HepG2 (cell line): ENCODE data around the gene IQGAP2. TPM values are rescaled to one million over a fixed set of nuclear protein-coding genes. Genes with fewer than 3 reads are reported as not detected.

Experiments
- GABPB1 ChIP-seq: IDR thresholded peaks from 2 replicates; pipeline ENCODE4 v1.6.1; 2016; ENCODE audit warnings: mild to moderate bottlenecking, missing genetic modification reagents, moderate library complexity, missing compliant biosample characterization
- GTF2F1 ChIP-seq: fragments of 150-350 bp; IDR thresholded peaks from 2 replicates; pipeline ENCODE4 v1.6.1; 2014; ENCODE audit warnings: low read length
- MED8 ChIP-seq: sonication (generic); formaldehyde crosslinking; IDR thresholded peaks from 2 replicates; pipeline ENCODE4 v1.8.1; 2023; ENCODE audit warnings: mild to moderate bottlenecking, missing genetic modification reagents; ENCODE audit not compliant: insufficient replicate concordance
- MEIS2 ChIP-seq: sonication (generic); formaldehyde crosslinking; IDR thresholded peaks from 2 replicates; pipeline ENCODE4 v1.9.0; 2021; ENCODE audit warnings: mild to moderate bottlenecking, missing genetic modification reagents
- NFYC ChIP-seq: IDR thresholded peaks from 2 replicates; pipeline ENCODE4 v1.6.1; 2016; ENCODE audit warnings: missing genetic modification reagents, missing compliant biosample characterization
- POGZ ChIP-seq: sonication (generic); formaldehyde crosslinking; IDR thresholded peaks from 2 replicates; pipeline ENCODE4 v1.4.0; 2020; ENCODE audit warnings: mild to moderate bottlenecking, missing genetic modification reagents
- POLR2AphosphoS5 ChIP-seq: IDR thresholded peaks from 2 replicates; pipeline ENCODE4 v1.6.1; 2012; ENCODE audit warnings: low read depth, low read length
- PRMT3 ChIP-seq: sonication (generic); formaldehyde crosslinking; IDR thresholded peaks from 2 replicates; pipeline ENCODE4 v1.8.1; 2022; ENCODE audit warnings: low read depth, mild to moderate bottlenecking, moderate library complexity, missing genetic modification reagents, borderline replicate concordance
- SAFB2 ChIP-seq: sonication (generic); formaldehyde crosslinking; IDR thresholded peaks from 2 replicates; pipeline ENCODE4 v1.5.1; 2020; ENCODE audit warnings: missing genetic modification reagents, low read depth, mild to moderate bottlenecking, borderline replicate concordance
- SMARCC2 ChIP-seq: fragments of 450-650 bp; IDR thresholded peaks from 2 replicates; pipeline ENCODE4 v1.6.1; 2017; ENCODE audit warnings: antibody characterized with exemption, mild to moderate bottlenecking
- SP5 ChIP-seq: IDR thresholded peaks from 2 replicates; pipeline ENCODE4 v1.6.1; 2016; ENCODE audit warnings: low read depth, borderline replicate concordance
- ZBTB21 ChIP-seq: sonication (generic); formaldehyde crosslinking; IDR thresholded peaks from 2 replicates; pipeline ENCODE4 v1.4.0; 2020; ENCODE audit warnings: missing genetic modification reagents
- ZMYM2 ChIP-seq: sonication (generic); formaldehyde crosslinking; IDR thresholded peaks from 2 replicates; pipeline ENCODE4 v1.8.0; 2022; ENCODE audit warnings: mild to moderate bottlenecking, missing genetic modification reagents
- ZNF337 ChIP-seq: sonication (generic); formaldehyde crosslinking; IDR thresholded peaks from 2 replicates; pipeline ENCODE4 v1.5.1; 2020; ENCODE audit warnings: missing genetic modification reagents, low read depth, mild to moderate bottlenecking, borderline replicate concordance
- ZSCAN20 ChIP-seq: sonication (generic); formaldehyde crosslinking; IDR thresholded peaks from 2 replicates; pipeline ENCODE4 v1.4.0; 2020; ENCODE audit warnings: missing genetic modification reagents, mild to moderate bottlenecking, borderline replicate concordance
- polyA plus RNA-seq, 8 experiments: library from polyadenylated mRNA; depleted of rRNA in 3 of 8; stranded (reverse) in 7 of 8; unstranded in 1 of 8; fragments of >200 nt; fragmentation: Illumina TruSeq in 4 of 8; extraction: Trizol in 4 of 8; gene quantifications; 2 replicates each; pipeline versions ENCODE4 v1.2.1 to v1.2.3, GENCODE V29; 2011 to 2016; ENCODE audit warnings: low read depth in 4 of 8, missing spikeins in 1 of 8, mixed read lengths in 1 of 8; ENCODE audit not compliant: insufficient read depth in 1 of 8
- total RNA-seq, 5 experiments: library from RNA; depleted of rRNA; stranded (reverse); fragments of >200 nt; fragmentation: Illumina TruSeq; extraction: Trizol; gene quantifications; 2 replicates each; pipeline ENCODE4 v1.2.3, GENCODE V29; 2016; ENCODE audit warnings: low read depth in 1 of 5
- TF ChIP-seq, protein P1 (sequence below), 2 experiments: IDR thresholded peaks; 2 replicates each; pipeline ENCODE4 v1.6.1; 2011 to 2012; ENCODE audit warnings: low read length in 2 of 2, borderline replicate concordance in 1 of 2, low read depth in 1 of 2, mild to moderate bottlenecking in 1 of 2, moderate library complexity in 1 of 2
- TF ChIP-seq, protein P2 (sequence below): sonication (generic); formaldehyde crosslinking; IDR thresholded peaks from 2 replicates; pipeline ENCODE4 v1.5.0; 2020; ENCODE audit warnings: missing genetic modification reagents
- TF ChIP-seq, protein P3 (sequence below): sonication (generic); formaldehyde crosslinking; IDR thresholded peaks from 2 replicates; pipeline ENCODE4 v1.4.0; 2020; ENCODE audit warnings: missing genetic modification reagents, borderline replicate concordance
- TF ChIP-seq, protein P4 (sequence below): IDR thresholded peaks from 2 replicates; pipeline ENCODE4 v1.6.1; 2016; ENCODE audit warnings: mild to moderate bottlenecking
- TF ChIP-seq, protein P5 (sequence below): IDR thresholded peaks from 2 replicates; pipeline ENCODE4 v1.6.1; 2016; ENCODE audit warnings: missing biosample characterization, missing genetic modification reagents, low read depth
- TF ChIP-seq, protein P6 (sequence below): sonication (generic); formaldehyde crosslinking; IDR thresholded peaks from 2 replicates; pipeline ENCODE4 v1.8.0; 2022; ENCODE audit warnings: mild to moderate bottlenecking, missing genetic modification reagents, moderate library complexity

IQGAP2 gene
- total and polyA plus RNA-seq, 2 of the 13 experiments (the other 11 are each of a cell fraction or from before 2014, with no cell fraction given), result 35.2 to 83.3 TPM

DNA sequence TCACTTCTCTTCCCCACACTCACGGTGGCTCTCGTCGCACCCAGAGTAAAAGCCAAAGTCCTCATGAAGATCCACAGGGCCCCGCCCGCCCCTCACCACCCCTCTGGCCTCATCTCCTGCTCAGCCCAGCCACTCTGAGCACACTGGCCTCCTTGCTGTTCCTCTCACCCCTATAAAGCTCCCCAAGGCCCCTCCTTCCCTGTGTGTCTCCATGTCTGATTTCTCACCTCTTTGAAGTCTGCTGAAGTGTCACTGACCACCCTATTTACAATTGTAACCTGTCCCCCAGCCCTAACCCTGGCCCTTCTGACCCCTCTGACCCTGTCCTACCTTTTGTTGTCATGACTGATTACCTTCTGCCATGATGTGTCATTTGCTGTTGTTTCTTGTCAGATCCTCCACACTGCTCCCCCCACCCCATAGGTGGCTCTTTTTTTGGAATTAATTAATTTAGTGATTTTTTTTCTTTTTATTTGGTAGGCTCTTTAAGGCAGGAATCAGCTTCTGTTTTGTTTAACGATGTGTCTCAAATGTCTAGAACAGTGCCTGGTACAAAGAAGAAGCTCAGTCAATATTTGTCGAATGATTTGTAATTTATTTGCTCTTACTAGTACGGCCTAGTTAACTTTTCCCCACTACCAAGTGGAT, 90.2 kb downstream of the IQGAP2 start (continued):
- TF ChIP-seq, protein P1, sequence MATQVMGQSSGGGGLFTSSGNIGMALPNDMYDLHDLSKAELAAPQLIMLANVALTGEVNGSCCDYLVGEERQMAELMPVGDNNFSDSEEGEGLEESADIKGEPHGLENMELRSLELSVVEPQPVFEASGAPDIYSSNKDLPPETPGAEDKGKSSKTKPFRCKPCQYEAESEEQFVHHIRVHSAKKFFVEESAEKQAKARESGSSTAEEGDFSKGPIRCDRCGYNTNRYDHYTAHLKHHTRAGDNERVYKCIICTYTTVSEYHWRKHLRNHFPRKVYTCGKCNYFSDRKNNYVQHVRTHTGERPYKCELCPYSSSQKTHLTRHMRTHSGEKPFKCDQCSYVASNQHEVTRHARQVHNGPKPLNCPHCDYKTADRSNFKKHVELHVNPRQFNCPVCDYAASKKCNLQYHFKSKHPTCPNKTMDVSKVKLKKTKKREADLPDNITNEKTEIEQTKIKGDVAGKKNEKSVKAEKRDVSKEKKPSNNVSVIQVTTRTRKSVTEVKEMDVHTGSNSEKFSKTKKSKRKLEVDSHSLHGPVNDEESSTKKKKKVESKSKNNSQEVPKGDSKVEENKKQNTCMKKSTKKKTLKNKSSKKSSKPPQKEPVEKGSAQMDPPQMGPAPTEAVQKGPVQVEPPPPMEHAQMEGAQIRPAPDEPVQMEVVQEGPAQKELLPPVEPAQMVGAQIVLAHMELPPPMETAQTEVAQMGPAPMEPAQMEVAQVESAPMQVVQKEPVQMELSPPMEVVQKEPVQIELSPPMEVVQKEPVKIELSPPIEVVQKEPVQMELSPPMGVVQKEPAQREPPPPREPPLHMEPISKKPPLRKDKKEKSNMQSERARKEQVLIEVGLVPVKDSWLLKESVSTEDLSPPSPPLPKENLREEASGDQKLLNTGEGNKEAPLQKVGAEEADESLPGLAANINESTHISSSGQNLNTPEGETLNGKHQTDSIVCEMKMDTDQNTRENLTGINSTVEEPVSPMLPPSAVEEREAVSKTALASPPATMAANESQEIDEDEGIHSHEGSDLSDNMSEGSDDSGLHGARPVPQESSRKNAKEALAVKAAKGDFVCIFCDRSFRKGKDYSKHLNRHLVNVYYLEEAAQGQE (IDR thresholded peaks at IDR 0.05; ENCODE audit: borderline replicate concordance in 1 of 2, low read depth in 1 of 2, low read length in 2 of 2), result no peak
- 0 out of 2 replicates have a peak, but pooled peaks have one; percentile 55 for TF ChIP-seq ZMYM2 (CRISPR knock-in tag)
- TF ChIP-seq, protein P2, sequence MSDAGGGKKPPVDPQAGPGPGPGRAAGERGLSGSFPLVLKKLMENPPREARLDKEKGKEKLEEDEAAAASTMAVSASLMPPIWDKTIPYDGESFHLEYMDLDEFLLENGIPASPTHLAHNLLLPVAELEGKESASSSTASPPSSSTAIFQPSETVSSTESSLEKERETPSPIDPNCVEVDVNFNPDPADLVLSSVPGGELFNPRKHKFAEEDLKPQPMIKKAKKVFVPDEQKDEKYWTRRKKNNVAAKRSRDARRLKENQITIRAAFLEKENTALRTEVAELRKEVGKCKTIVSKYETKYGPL (CRISPR knock-in tag), result no peak
- TF ChIP-seq, protein P3, sequence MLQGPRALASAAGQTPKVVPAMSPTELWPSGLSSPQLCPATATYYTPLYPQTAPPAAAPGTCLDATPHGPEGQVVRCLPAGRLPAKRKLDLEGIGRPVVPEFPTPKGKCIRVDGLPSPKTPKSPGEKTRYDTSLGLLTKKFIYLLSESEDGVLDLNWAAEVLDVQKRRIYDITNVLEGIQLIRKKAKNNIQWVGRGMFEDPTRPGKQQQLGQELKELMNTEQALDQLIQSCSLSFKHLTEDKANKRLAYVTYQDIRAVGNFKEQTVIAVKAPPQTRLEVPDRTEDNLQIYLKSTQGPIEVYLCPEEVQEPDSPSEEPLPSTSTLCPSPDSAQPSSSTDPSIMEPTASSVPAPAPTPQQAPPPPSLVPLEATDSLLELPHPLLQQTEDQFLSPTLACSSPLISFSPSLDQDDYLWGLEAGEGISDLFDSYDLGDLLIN, result no peak
- TF ChIP-seq, protein P4, sequence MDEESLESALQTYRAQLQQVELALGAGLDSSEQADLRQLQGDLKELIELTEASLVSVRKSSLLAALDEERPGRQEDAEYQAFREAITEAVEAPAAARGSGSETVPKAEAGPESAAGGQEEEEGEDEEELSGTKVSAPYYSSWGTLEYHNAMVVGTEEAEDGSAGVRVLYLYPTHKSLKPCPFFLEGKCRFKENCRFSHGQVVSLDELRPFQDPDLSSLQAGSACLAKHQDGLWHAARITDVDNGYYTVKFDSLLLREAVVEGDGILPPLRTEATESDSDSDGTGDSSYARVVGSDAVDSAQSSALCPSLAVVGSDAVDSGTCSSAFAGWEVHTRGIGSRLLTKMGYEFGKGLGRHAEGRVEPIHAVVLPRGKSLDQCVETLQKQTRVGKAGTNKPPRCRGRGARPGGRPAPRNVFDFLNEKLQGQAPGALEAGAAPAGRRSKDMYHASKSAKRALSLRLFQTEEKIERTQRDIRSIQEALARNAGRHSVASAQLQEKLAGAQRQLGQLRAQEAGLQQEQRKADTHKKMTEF (CRISPR knock-in tag), result peak; percentile 41; the same call in 1 of the 2 replicates
- TF ChIP-seq SP5 (CRISPR knock-in tag), result no peak
- TF ChIP-seq, protein P5, sequence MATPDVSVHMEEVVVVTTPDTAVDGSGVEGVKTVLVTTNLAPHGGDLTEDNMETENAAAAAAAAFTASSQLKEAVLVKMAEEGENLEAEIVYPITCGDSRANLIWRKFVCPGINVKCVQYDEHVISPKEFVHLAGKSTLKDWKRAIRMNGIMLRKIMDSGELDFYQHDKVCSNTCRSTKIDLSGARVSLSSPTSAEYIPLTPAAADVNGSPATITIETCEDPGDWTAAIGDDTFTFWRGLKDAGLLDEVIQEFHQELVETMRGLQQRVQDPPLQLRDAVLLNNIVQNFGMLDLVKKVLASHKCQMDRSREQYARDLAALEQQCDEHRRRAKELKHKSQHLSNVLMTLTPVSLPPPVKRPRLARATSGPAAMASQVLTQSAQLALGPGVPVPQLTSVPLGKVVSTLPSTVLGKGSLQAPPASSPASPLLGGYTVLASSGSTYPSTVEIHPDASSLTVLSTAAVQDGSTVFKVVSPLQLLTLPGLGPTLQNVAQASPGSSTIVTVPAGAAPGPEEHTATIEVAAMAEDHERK (CRISPR knock-in tag), result no peak
- TF ChIP-seq ZSCAN20 (CRISPR knock-in tag), result no peak
- TF ChIP-seq GABPB1, result 0 out of 2 replicates have a peak, but pooled peaks have one; percentile 9
- TF ChIP-seq MED8, result no peak
- no peak for TF ChIP-seq NFYC (CRISPR knock-in tag)
- no peak for TF ChIP-seq SAFB2 (CRISPR knock-in tag)
- no peak for TF ChIP-seq GTF2F1
- TF ChIP-seq PRMT3 (CRISPR knock-in tag), result no peak
- TF ChIP-seq POGZ, result peak; percentile 67
- TF ChIP-seq, protein P6, sequence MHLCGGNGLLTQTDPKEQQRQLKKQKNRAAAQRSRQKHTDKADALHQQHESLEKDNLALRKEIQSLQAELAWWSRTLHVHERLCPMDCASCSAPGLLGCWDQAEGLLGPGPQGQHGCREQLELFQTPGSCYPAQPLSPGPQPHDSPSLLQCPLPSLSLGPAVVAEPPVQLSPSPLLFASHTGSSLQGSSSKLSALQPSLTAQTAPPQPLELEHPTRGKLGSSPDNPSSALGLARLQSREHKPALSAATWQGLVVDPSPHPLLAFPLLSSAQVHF (CRISPR knock-in tag), result no peak
- no peak for TF ChIP-seq ZNF337 (CRISPR knock-in tag)
- TF ChIP-seq SMARCC2, result no peak
- TF ChIP-seq ZBTB21 (CRISPR knock-in tag), result no peak
- TF ChIP-seq MEIS2 (CRISPR knock-in tag), result peak; percentile 86
- TF ChIP-seq POLR2AphosphoS5, result no peak
